OCI-LY3 (cell line): Measurements from ENCODE around the gene ATG16L2.

Experiments used
- H2AFZ ChIP-seq: fragments of 200-600, 300-600 bp; shearing (Covaris generic); 2 replicates; pipeline ENCODE4 v1.6.0; 2014; ENCODE audit warnings: antibody characterized with exemption, low read depth, low read length
- H3K27ac ChIP-seq: fragments of 200-600, 300-600 bp; sonication (generic); 2 replicates; pipeline ENCODE4 v1.5.1; 2014; ENCODE audit warnings: mild to moderate bottlenecking, low read length, moderate library complexity, mixed read lengths
- H3K27me3 ChIP-seq: fragments of 200-600, 300-600 bp; sonication (generic); 2 replicates; pipeline ENCODE4 v1.6.1; 2014; ENCODE audit warnings: low read depth, low read length, mixed read lengths
- H3K36me3 ChIP-seq: fragments of 200-600, 300-600 bp; sonication (generic); replicated peaks from 2 replicates; pipeline ENCODE3; 2014; ENCODE audit warnings: low read depth, low read length, mixed read lengths
- H3K4me1 ChIP-seq: fragments of 300-600, 200-600 bp; sonication (generic); 2 replicates; pipeline ENCODE4 v1.6.1; 2014; ENCODE audit warnings: low read length, mixed read lengths
- H3K4me2 ChIP-seq: fragments of 200-600, 300-600 bp; sonication (generic); 2 replicates; pipeline ENCODE4 v1.6.1; 2014; ENCODE audit warnings: low read length, mixed read lengths
- H3K4me3 ChIP-seq: fragments of 300-600, 200-600 bp; sonication (generic); 2 replicates; pipeline ENCODE4 v1.5.1; 2014; ENCODE audit warnings: antibody characterized with exemption, mild to moderate bottlenecking, low read length, moderate library complexity
- H3K79me2 ChIP-seq: fragments of 300-600, 200-600 bp; shearing (Covaris generic); 2 replicates; pipeline ENCODE4 v1.6.1; 2014; ENCODE audit warnings: mild to moderate bottlenecking, low read length, mixed read lengths
- H3K9ac ChIP-seq: fragments of 300-600, 200-600 bp; shearing (Covaris generic); 2 replicates; pipeline ENCODE4 v1.6.0; 2014; ENCODE audit warnings: mild to moderate bottlenecking, low read length, moderate library complexity
- H3K9me3 ChIP-seq: fragments of 200-600, 300-600 bp; shearing (Covaris generic); 2 replicates; pipeline ENCODE4 v1.6.1; 2014; ENCODE audit warnings: low read length, mixed read lengths; ENCODE audit not compliant: insufficient read depth
- H4K20me1 ChIP-seq: fragments of 200-600, 300-600 bp; sonication (generic); 2 replicates; pipeline ENCODE4 v1.6.1; 2016; ENCODE audit warnings: low read length, mixed read lengths; ENCODE audit not compliant: insufficient read depth
- CTCF ChIP-seq: fragments of 200-600, 300-600 bp; sonication (generic); IDR thresholded peaks from 2 replicates; pipeline ENCODE4 v1.5.1; 2014; ENCODE audit warnings: antibody characterized with exemption, low read length, low read depth
- EZH2phosphoT487 ChIP-seq: fragments of 200-600 bp; shearing (Covaris generic); IDR thresholded peaks from 2 replicates; pipeline ENCODE4 v1.6.1; 2018; ENCODE audit warnings: antibody characterized with exemption, mixed run types, low read depth

Gene ATG16L2

DNA sequence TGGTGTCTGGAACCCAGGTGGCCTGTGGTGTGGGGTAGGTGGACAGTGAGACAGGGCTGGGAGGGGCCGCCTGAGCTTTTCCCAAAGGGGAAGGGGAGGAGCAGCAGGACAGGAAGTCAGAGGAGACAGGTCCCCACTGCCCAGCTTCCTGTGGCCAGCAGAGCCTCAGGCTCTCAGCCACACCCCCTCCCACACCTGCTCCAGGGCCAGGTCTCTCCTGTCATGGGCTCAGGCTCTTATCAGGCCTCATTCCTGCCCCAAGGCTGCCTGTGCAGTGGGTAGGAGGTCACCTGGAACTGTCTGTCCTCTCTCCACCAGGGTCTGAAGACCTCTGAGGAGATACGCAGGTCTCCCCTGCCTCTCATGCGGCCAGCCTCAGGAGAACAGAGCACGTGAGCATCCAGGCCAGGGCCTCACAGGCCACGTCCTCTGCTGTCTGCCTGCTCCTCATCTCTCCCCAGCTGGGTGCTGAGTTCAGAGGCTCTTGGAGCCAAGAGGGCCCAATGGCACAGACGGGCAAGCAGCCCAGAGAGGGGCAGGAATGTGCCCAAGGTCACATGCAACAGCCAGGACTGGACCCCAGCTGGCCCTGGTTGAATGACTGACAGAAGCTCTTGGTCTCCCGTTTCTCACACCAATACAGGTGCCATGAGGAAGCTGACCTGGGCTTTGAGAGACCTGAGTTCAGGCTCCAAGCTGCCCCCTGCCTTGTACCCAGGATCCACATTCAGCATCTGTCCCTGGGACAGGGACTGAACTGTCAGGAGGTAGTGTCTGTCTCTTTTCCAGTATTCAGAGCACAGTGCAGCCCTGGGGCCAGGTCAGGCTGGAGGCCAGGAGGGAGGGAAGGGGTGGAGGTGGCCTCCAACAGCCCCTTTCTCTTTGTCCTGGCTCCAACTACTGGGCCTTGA lies 37.1 kb upstream of the ATG16L2 start:
- Histone ChIP-seq H3K9ac (no peak overlapping the region), H3K27ac (no peak overlapping the region), H3K36me3 (no peaks in the 10 kb centered on the region), H3K4me1 (peaks cover 7% of the 10 kb centered on the region), H3K9me3 (no peaks in the 10 kb centered on the region), H2AFZ (no peak overlapping the region), H4K20me1 (no peaks in the 10 kb centered on the region), H3K4me2 (no peak overlapping the region), H3K27me3 (no peaks in the 10 kb centered on the region), H3K79me2 (no peaks in the 10 kb centered on the region), H3K4me3 (no peak overlapping the region)
- no peak for TF ChIP-seq EZH2phosphoT487

DNA sequence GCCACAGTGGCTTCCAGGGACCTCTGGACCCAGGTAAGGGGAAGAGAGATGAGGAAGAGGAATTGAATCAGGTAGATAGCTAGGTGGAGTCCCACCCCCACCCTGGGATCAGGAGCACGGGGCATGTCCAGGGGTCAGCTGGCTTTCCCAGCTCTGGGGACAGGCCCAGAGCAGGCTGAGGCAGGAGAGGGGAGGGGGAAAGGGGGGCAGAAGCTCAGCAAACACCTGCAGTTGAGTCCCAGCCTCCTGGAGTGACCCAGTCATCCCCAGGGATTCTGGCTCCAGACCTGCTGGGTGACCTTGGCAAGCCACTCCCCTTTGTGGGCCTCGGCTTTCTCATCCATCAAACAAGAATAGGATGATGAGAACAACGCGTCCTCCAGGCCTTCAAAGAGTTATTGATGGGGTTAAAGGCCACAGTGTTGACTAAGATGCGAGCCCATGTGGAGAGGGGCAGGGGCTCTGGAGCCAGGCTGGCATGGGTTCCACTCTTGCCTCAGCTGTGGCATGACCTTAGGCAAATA lies 36.4 kb upstream of the ATG16L2 start:
- no peak overlapping the region for H3K27ac ChIP-seq
- TF ChIP-seq CTCF: no peak
- no peak for TF ChIP-seq EZH2phosphoT487
- no peaks in the 10 kb centered on the region for H3K79me2 ChIP-seq
- H3K36me3 ChIP-seq: no peaks in the 10 kb centered on the region
- H3K4me1 ChIP-seq: peaks cover 11% of the 10 kb centered on the region
- H3K27me3 ChIP-seq: no peaks in the 10 kb centered on the region
- H4K20me1 ChIP-seq: no peaks in the 10 kb centered on the region
- H3K9ac ChIP-seq: no peak overlapping the region
- no peak overlapping the region for H2AFZ ChIP-seq
- H3K4me3 ChIP-seq: no peak overlapping the region
- no peaks in the 10 kb centered on the region for H3K9me3 ChIP-seq
- no peak overlapping the region for H3K4me2 ChIP-seq

DNA sequence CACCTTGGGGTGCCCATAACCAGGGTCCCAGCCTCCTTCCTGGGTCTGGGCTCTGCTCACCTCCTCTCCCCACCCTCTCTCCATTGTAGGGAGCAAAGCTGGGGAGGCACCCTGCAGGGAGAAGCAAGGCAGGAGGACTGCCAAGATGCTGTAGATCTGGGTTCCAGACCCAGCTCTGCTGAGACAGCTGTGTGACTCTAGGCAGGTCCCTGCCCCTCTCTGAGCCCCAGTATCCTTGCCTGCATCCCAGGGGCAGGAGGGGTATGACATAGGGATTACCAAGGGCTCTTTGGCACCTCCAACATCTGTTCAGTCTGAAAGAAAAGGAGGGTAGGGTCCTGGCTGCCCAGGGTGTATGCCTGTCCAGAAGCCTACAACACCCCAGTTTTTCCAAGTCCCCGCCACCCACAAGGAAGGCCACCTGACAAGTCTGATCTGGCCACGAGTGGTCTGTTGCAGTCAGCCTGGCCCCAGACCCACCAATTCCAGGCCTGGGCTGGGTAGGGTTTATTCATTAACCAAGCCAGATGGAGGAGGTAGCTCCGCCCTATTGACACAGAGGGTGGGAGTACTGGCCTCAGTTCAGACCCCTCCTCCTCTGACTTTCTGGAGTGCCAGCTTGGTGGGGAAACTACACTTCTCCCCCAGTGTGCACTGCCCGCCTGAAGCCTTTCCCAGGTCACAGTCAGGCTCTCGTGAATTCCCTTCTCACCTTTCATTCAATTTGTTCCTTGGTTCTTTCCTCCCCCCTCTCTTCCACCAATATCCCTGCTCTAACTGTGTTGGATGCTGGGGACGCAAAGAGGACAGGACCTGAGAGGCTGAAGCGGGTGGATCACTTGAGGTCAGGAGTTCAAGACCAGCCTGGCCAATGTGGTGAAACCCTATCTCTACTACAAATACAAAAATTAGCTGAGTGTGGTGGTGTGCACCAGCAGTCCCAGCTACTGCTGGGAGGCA lies 35.4 kb upstream of the ATG16L2 start:
- TF ChIP-seq CTCF (no peak), EZH2phosphoT487 (no peak)
- Histone ChIP-seq H3K79me2 (no peaks in the 10 kb centered on the region), H3K4me3 (no peak overlapping the region), H3K36me3 (no peaks in the 10 kb centered on the region), H3K27ac (no peak overlapping the region), H3K27me3 (no peaks in the 10 kb centered on the region), H3K9ac (no peak overlapping the region), H3K4me1 (peaks cover 11% of the 10 kb centered on the region), H3K9me3 (no peaks in the 10 kb centered on the region), H4K20me1 (no peaks in the 10 kb centered on the region), H2AFZ (no peak overlapping the region), H3K4me2 (no peak overlapping the region)

DNA sequence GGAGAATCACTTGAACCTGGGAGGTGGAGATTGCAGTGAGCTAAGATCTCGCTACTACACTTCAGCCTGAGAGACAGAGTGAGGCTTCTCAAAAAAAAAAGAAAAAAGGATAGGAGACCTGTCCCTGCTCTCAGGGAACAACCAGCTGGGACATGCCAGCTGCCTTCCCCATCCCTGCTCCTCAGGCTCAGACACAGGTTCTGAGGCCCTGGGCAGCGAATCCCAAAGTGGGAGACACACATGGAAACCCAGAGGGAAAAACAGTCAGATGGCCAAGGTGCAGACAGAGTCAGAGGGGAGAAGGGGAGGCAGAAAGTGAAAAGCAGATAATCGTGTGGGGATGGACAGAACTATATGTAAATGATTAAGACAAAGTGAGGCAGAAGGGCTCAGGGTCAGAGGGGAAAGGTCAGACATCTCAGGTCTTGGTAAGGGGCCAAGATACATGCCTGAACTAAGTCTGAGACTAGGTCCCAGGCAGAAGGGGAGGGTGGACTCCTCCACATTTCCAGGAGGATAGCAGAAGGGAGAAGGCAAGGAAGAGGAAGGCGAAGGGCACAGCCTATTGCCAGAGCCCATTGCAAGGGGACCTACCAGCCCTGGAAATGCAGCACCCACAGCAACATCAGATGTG lies 34.6 kb upstream of the ATG16L2 start:
- Histone ChIP-seq H3K9ac (no peak overlapping the region), H3K9me3 (no peaks in the 10 kb centered on the region)
- TF ChIP-seq EZH2phosphoT487 (no peak), CTCF (no peak)

More for the DNA sequence above, 34.6 kb upstream of the ATG16L2 start:
- H2AFZ ChIP-seq: no peak overlapping the region
- H3K27ac ChIP-seq: no peak overlapping the region
- H3K79me2 ChIP-seq: no peaks in the 10 kb centered on the region
- H3K36me3 ChIP-seq: no peaks in the 10 kb centered on the region
- no peak overlapping the region for H3K4me2 ChIP-seq
- H3K27me3 ChIP-seq: no peaks in the 10 kb centered on the region
- H3K4me1 ChIP-seq: peaks cover 11% of the 10 kb centered on the region
- no peak overlapping the region for H3K4me3 ChIP-seq
- H4K20me1 ChIP-seq: no peaks in the 10 kb centered on the region
